RWPE2 (cell line): ENCODE measurements around the gene PSIP1.
"Not testable (repeated sequence)": the region's sequence is repeated elsewhere in the genome, so short reads cannot be mapped to it uniquely, and the experiment has no call there.

Experiments used
- ATAC-seq: fragments of 200-7000 bp; cut with Tn5 transposase; 3 replicates; pipeline ENCODE4 v1.9.1; 2021; ENCODE audit warnings: low read depth
- DNase-seq: peaks from one replicate; pipeline ENCODE4 v3.0.0-alpha.2; 2020; ENCODE audit warnings: low spot score
- H3K27ac ChIP-seq: fragments of 450-650 bp; 2 replicates; pipeline ENCODE4 v1.5.1; 2017; ENCODE audit warnings: mild to moderate bottlenecking; ENCODE audit not compliant: poor library complexity, severe bottlenecking
- H3K27me3 ChIP-seq: fragments of 250-450 bp; sonication (Bioruptor Pico); 2 replicates; pipeline ENCODE4 v1.5.1; 2021; ENCODE audit warnings: mild to moderate bottlenecking, moderate library complexity; ENCODE audit not compliant: insufficient read depth, poor library complexity, severe bottlenecking
- H3K36me3 ChIP-seq: fragments of 250-450 bp; sonication (Bioruptor Pico); 2 replicates; pipeline ENCODE4 v1.5.1; 2020; ENCODE audit warnings: low read depth, mild to moderate bottlenecking, moderate library complexity
- H3K4me1 ChIP-seq: fragments of 250-450 bp; sonication (Bioruptor Pico); 2 replicates; pipeline ENCODE4 v1.5.1; 2021; ENCODE audit warnings: mild to moderate bottlenecking, moderate library complexity; ENCODE audit not compliant: insufficient read depth, poor library complexity, severe bottlenecking
- H3K4me3 ChIP-seq: fragments of 250-450 bp; sonication (Bioruptor Pico); 2 replicates; pipeline ENCODE4 v1.5.1; 2021; ENCODE audit warnings: mild to moderate bottlenecking, moderate library complexity; ENCODE audit not compliant: severe bottlenecking
- H3K9me3 ChIP-seq: fragments of 250-450 bp; sonication (Bioruptor Pico); 2 replicates; pipeline ENCODE4 v1.5.1; 2021; ENCODE audit warnings: mild to moderate bottlenecking, moderate library complexity; ENCODE audit not compliant: severe bottlenecking
- TF ChIP-seq, protein P1 (sequence below): fragments of 450-650 bp; IDR thresholded peaks from one replicate; pipeline ENCODE4 v1.5.1; 2017; ENCODE audit warnings: mild to moderate bottlenecking, moderate library complexity; ENCODE audit not compliant: poor library complexity, severe bottlenecking

PSIP1 gene

DNA sequence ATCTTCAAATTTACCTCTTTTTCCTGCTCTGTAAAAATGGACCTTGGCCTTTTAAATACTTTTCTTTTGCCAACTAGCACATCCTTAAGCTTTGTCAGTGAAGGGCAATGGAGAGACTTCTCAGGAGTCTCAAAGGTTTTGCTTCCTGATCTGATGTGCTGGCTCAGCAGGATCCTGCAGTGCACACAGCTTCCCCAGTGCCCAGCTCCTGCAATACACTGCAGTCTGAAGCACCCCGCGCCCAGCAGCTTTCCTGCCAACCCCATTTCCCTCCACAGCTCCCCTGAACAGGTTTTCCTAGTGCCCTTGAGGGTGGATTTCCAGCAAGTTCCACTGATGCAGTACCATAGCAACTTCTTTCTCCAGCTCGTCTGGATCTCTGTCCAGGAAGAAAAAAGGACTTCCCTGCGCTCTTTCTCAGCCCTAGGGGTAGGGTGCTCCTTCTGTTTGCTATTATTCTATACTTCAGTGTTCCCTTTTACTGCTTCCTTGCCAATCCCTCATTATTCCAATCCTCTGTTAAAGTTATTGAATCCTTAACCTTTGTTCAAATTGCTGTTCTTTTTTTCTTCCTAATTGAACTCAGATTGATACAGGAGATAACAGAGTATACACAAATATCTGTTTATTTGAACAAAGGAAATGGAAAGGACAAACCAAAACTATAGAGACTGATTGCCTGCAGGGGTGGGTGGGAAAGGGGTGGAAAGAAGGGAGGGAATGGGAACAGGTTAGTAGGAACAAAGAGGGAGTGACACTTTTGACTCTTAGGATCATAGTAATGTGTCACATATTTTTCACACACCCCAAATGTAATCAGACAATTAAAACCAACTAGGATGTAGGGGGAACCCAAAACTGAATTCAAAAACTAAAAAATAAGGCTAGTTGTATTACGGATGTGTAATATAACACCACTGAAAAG is 79.6 kb downstream of the PSIP1 start:
- TF ChIP-seq, protein P1, sequence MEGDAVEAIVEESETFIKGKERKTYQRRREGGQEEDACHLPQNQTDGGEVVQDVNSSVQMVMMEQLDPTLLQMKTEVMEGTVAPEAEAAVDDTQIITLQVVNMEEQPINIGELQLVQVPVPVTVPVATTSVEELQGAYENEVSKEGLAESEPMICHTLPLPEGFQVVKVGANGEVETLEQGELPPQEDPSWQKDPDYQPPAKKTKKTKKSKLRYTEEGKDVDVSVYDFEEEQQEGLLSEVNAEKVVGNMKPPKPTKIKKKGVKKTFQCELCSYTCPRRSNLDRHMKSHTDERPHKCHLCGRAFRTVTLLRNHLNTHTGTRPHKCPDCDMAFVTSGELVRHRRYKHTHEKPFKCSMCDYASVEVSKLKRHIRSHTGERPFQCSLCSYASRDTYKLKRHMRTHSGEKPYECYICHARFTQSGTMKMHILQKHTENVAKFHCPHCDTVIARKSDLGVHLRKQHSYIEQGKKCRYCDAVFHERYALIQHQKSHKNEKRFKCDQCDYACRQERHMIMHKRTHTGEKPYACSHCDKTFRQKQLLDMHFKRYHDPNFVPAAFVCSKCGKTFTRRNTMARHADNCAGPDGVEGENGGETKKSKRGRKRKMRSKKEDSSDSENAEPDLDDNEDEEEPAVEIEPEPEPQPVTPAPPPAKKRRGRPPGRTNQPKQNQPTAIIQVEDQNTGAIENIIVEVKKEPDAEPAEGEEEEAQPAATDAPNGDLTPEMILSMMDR, result no peak
- Histone ChIP-seq H3K4me1 (no peaks in the 10 kb centered on the region), H3K27ac (no peak overlapping the region), H3K9me3 (no peaks in the 10 kb centered on the region), H3K36me3 (peaks cover 69% of the 10 kb centered on the region), H3K4me3 (no peak overlapping the region), H3K27me3 (no peaks in the 10 kb centered on the region)
- peak; percentile 46; the same call in 2 of the 3 replicates for ATAC-seq
- no peak for DNase-seq

DNA sequence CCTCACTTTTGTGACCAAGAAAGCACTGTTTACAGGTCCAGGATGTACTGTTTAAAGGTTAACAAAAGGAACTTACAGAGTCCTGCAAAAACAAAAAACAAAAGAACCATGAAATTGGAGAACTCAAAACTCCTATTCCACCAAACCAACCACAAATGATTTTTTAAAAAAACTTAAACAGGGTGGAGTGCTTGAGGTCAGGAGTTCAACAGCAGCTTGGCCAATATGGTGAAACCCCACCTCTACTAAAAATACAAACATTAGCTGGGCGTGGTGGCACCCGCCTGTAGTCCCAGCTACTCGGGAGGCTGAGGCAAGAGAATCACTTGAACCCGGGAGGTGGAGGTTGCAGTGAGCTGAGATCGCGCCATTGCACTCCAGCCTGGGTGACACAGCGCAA is 83.1 kb downstream of the PSIP1 start:
- DNase-seq, H3K4me3 ChIP-seq, H3K27ac ChIP-seq, H3K9me3 ChIP-seq, ATAC-seq, H3K27me3 ChIP-seq, H3K4me1 ChIP-seq: not testable (repeated sequence)
- peaks cover 63% of the 10 kb centered on the region for H3K36me3 ChIP-seq

DNA sequence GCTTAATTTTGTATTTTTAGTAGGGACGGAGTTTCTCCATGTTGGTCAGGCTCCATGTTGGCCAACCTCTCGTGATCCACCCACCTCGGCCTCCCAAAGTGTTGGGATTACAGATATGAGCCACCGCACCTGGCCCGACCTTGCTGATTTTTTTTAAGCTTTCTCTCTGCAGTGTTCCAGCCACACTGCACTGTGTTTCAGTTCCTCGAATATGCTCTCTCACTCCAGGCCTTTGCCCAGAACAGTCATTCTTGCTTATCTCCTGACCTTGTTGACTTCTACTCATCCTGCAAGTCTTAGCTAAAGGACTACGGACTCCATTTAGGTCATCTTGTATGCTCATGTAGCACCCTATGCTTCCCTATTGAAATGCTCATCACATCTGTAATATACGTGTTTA is 84.8 kb downstream of the PSIP1 start:
- TF ChIP-seq, protein P1, result no peak
- H3K4me3 ChIP-seq, result no peak overlapping the region
- no peak for DNase-seq
- no peaks in the 10 kb centered on the region for H3K9me3 ChIP-seq
- peaks cover 6% of the 10 kb centered on the region for H3K4me1 ChIP-seq
- ATAC-seq, result no peak
- no peak overlapping the region for H3K27ac ChIP-seq
- H3K27me3 ChIP-seq, result no peaks in the 10 kb centered on the region
- peaks cover 57% of the 10 kb centered on the region for H3K36me3 ChIP-seq

DNA sequence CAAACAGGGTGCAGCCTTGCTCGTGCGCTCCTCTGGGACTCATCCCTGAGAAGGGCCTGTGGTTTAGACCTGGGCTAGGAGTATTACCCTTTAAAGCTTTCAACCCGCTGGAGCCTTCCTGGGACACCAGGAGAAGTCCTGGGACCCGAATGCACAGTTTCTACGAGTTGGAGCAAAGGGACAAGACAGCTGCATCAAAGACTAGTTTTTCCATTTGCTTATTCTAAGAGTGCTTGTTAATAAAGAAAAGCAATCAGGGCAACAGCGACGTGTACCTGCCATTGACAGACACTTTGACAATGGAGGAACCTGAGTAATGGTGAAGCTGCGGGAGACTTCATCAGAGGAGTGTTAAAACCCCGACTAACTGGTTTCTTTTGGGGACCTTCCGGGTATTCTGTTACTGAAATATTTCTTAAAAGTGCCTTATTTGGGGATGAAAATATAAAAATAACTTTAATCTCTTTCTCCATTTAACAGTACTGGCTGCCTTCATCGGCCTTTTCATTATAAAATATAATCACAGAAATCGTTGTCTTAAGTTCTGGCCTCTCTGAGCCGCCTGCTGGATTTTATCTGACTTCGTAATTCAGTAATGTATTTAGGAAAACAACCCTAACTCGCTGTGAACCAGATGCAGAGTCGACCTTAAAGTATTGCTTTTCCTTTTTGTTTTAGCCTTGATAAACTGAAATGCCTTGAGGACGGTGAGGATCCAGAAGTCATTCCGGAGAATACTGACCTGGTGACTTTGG is 87.4 kb downstream of the PSIP1 start:
- Histone ChIP-seq H3K27me3 (no peaks in the 10 kb centered on the region), H3K4me3 (peak overlapping the region; percentile 80), H3K9me3 (no peaks in the 10 kb centered on the region), H3K4me1 (peaks cover 6% of the 10 kb centered on the region), H3K36me3 (peaks cover 43% of the 10 kb centered on the region), H3K27ac (peak overlapping the region; percentile 37)
- ATAC-seq (peak; percentile 44), DNase-seq (no peak)
- TF ChIP-seq, protein P1, result peak; percentile 20

DNA sequence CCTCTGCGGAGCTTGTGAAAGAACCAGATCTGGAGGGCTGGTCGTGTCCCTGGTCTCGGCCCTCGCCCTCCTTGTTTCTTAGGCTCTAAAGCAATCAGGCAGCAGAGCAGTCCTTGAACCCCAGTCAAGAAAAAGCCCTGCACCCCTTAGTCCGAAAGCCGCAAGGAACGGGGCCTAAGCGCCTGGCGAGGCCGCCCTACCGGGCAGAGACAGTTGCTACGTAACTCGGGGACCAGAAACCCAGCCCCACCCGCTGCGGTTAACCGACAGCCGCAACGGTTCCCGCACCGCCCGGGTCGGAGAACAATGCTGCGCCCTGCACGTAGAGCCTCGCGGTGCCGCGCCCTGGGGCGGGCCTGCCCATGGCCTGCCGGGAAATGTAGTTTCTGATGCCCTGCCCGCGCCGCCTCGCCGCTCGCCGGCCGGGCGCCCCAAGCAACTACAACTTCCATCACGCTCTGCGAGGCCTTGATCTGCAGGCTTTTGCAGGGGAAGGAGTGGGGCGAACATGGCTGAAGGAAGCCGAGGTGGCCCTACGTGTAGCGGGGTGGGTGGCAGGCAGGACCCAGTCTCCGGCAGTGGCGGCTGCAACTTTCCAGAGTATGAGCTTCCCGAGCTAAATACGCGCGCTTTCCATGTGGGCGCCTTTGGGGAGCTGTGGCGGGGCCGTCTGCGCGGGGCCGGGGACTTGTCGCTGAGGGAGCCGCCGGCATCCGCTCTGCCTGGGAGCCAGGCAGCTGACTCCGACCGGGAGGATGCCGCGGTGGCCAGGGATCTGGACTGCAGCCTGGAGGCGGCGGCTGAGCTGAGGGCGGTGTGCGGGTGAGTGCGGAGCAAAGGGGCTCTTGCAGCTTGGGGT is 88.2 kb downstream of the PSIP1 start, which contains the start of gene SNAPC3:
Gene SNAPC3, plus strand, starts transcription at position 505 of the 859 bp plus-strand sequence. Its CDS starts 4 bp downstream, at position 509.
- H3K4me1 ChIP-seq, result peaks cover 6% of the 10 kb centered on the region
- no peaks in the 10 kb centered on the region for H3K9me3 ChIP-seq
- TF ChIP-seq, protein P1, result no peak
- ATAC-seq (peak; percentile 96), DNase-seq (peak; percentile 89)
- H3K4me3 ChIP-seq, result peak within 1 kb of the TSS; percentile 80
- H3K27me3 ChIP-seq, result no peaks in the 10 kb centered on the region
- peaks cover 40% of the 10 kb centered on the region for H3K36me3 ChIP-seq
- peak within 1 kb of the TSS; percentile 37 for H3K27ac ChIP-seq
